ENCODE measurements around the gene CEP19.

CEP19 gene

DNA sequence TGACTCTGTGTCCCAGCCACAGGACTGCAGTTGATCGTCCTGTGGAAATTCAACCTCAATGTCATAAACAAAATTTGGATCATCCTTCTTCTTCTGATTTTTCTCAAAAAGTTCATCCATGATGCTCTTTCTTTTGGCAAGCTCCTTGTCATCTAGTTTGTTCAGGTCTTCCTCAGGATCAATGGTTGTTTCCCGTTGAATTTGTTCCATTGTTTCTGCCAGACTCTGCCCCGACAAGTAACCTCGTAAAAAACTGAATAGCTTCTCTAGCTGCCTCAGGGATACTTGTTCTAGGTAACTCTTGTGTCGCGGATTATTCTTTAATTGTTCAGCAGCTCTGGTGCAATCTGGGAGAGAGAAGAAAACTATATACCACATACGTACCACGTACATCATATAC lies 4.5 kb downstream of the CEP19 start:
- H3K27ac ChIP-seq = no peak overlapping the region
- POLR2A ChIA-PET (ENCODE audit: low non-redundant PET) = no interaction called here
- TF ChIP-seq, protein P1, sequence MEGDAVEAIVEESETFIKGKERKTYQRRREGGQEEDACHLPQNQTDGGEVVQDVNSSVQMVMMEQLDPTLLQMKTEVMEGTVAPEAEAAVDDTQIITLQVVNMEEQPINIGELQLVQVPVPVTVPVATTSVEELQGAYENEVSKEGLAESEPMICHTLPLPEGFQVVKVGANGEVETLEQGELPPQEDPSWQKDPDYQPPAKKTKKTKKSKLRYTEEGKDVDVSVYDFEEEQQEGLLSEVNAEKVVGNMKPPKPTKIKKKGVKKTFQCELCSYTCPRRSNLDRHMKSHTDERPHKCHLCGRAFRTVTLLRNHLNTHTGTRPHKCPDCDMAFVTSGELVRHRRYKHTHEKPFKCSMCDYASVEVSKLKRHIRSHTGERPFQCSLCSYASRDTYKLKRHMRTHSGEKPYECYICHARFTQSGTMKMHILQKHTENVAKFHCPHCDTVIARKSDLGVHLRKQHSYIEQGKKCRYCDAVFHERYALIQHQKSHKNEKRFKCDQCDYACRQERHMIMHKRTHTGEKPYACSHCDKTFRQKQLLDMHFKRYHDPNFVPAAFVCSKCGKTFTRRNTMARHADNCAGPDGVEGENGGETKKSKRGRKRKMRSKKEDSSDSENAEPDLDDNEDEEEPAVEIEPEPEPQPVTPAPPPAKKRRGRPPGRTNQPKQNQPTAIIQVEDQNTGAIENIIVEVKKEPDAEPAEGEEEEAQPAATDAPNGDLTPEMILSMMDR (conservative IDR thresholded peaks at IDR 0.05; ENCODE audit: low read depth) = no peak
- DNase-seq (ENCODE audit: low spot score) = no peak
- CTCF ChIA-PET = interaction anchor here (0.5 to 1.1 kb wide), 3 partner anchors 14 to 113 kb away, joined by 3 to 5 read pairs (median 4); no protein-coding TSS in a partner anchor

DNA sequence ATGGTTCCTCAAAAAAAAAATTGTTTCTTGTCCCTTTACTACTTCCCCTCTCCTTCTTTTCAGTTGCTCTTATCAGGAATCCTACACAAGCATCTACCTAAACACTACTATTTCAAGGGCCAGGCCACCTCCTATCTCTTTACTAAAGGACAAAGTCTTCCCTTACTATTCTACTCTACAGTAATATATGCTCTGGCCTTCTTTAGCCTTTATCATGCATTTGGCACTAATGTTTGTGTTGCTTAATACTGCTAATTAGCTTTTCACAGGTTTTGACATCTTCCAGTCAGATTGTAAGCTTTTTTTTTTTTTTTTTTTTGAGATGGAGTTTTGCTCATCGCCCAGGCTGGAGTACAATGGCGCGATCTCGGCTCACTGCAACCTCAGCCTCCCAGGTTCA lies 5.3 kb downstream of the CEP19 start:
- POLR2A ChIA-PET (ENCODE audit: low non-redundant PET) = no interaction called here
- TF ChIP-seq, protein P1 (conservative IDR thresholded peaks at IDR 0.05; ENCODE audit: low read depth) = no peak
- no peak for DNase-seq (ENCODE audit: low spot score)
- no peak overlapping the region for H3K27ac ChIP-seq
- CTCF ChIA-PET = interaction anchor here (0.6 kb wide), 1 partner anchor 20 kb away, joined by 6 read pairs; no protein-coding TSS in a partner anchor

DNA sequence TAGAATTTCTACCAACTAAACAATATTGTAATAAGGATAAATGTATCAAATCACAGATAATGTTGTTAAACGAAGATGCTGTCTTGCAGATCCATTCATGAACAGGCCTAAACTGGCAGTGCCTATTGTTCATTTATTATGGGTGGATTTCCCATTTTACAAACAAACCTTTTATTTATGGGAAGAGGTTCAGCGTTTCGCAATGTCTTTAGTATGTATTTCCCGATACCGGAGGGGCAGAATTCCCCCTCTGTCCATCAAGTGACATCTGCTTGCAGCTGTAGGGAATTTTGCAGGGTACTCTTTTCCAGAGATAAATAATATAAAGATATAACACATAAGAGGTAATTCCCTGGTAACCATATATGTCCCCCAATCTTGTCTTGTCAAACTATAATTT lies 5.7 kb downstream of the CEP19 start:
- no peak for DNase-seq (ENCODE audit: low spot score)
- no peak overlapping the region for H3K27ac ChIP-seq
- ChIA-PET CTCF (interaction anchor here (0.6 kb wide), 1 partner anchor 19 kb away, joined by 6 read pairs; no protein-coding TSS in a partner anchor), POLR2A (ENCODE audit: low non-redundant PET) (no interaction called here)
- TF ChIP-seq, protein P1 (conservative IDR thresholded peaks at IDR 0.05; ENCODE audit: low read depth) = no peak

GRCh38 chr3:196700801-196701200 lies 11.2 kb downstream of the CEP19 start:
- no peak overlapping the region for H3K27ac ChIP-seq
- ChIA-PET CTCF (no interaction called here), POLR2A (ENCODE audit: low non-redundant PET) (no interaction called here)

DNA sequence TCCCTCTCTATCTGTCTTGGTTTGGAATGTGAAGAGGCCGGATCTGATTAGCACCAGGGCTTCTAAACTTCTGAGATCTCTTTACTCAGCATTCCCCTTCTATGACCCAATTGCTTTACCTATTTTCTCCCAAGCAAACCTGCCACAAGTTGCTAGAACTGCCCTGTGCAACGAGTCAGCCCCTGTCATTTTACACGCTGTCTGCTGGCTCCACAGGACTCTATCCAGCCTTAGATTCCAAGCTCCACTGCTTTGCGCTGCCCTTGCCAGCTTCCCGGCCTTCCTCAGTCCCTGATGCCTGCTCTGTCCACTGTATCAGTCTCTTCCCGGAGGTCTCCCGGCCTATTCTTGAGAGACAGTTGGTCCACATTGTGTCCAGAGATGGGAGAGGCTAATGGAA lies 12.3 kb downstream of the CEP19 start:
- CTCF ChIA-PET = no interaction called here
- TF ChIP-seq, protein P1 (conservative IDR thresholded peaks at IDR 0.05; ENCODE audit: low read depth) = no peak
- no peak overlapping the region for H3K27ac ChIP-seq
- no peak for DNase-seq (ENCODE audit: low spot score)
- POLR2A ChIA-PET (ENCODE audit: low non-redundant PET) = no interaction called here

More at GRCh38 chr3:196700801-196701200, 11.2 kb downstream of the CEP19 start:
- DNase-seq (ENCODE audit: low spot score) = no peak
- TF ChIP-seq, protein P1 (conservative IDR thresholded peaks at IDR 0.05; ENCODE audit: low read depth) = no peak

DNA sequence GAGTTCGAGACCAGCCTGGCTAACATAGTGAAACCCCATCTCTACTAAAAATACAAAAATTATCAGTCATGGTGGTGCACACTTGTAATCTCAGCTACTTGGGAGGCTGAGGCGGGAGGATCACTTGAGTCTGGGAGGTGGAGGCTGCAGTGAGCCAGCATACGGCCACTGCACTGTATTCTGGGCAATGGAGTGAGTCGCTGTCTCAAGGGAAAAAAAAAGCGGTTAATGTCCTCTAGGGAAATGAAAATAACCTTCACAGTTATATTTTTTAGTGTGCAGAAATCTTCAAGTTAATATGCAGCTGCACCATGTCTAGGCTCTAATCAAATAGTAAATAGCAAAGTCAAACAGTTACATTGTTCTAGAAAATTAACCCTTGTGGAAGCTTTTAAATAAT lies 14.8 kb downstream of the CEP19 start:
- POLR2A ChIA-PET (ENCODE audit: low non-redundant PET) = no interaction called here
- H3K27ac ChIP-seq = no peak overlapping the region
- CTCF ChIA-PET = interaction anchor here (0.7 kb wide), 1 partner anchor 105 kb away, joined by 3 read pairs; no protein-coding TSS in a partner anchor
- DNase-seq (ENCODE audit: low spot score) = no peak
- TF ChIP-seq, protein P1 (conservative IDR thresholded peaks at IDR 0.05; ENCODE audit: low read depth) = no peak

DNA sequence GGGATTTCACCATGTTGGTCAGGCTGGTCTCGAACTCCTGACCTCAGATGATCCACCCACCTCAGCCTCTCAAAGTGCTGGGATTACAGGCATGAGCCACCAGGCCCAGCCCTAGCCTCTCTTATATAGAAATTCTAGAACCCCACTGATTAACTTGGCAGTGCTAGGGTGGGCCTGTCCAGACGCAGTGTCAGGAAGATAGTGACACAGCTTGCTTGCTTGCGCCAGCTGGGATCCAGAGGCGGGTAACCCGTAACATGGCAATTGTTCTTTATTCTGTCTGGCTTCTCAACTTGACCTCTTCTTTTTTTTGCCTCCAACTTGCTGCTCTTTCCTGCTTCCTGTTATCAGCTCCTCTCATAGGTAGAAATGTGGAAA lies 16.2 kb downstream of the CEP19 start:
- no peak overlapping the region for H3K27ac ChIP-seq
- ChIA-PET CTCF (no interaction called here), POLR2A (ENCODE audit: low non-redundant PET) (no interaction called here)
- no peak for DNase-seq (ENCODE audit: low spot score)
- TF ChIP-seq, protein P1 (conservative IDR thresholded peaks at IDR 0.05; ENCODE audit: low read depth) = no peak

Data from RWPE1 (cell line).